ENCODE measurements around the gene GCAT.
A peak's percentile ranks its signal among the peaks of the same experiment; 100 is the strongest.

The GCAT gene

DNA sequence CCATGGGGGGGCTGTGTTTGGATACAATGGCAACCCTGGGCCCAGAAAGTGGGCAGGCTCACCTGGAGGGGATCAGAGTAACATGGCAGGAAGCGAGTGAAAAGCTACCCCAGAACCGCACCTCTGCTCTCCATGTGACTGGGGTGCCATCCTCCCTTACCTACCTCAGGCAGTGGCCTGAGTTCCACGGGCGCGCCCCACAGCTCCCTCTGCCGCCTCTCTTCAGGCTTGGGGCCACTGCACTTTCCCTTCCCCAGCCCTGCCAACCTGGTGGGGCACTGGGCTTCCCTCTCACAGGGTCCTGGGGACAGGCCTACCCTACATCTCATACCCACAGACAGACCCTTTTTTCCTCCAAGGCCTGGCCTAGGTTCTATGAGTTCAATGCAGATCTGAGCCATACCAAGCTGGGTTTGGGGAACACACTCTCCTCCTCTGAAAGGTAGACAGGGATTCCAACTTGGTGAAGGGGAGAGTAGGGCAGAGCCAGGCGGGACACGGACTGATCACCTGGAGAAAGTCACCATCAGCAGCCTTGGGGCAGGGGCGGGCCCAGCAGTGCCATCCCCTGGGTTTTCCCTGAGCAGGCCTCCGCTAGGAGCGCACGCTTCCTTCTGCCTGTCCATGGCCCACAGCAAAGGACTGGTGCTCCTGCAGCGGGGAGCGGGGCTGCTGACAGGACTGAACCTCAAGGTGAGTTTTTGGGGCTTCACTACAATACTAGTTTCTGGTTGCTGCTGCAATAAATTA is 22.5 kb downstream of the GCAT start:
- TF ChIP-seq, protein P1, sequence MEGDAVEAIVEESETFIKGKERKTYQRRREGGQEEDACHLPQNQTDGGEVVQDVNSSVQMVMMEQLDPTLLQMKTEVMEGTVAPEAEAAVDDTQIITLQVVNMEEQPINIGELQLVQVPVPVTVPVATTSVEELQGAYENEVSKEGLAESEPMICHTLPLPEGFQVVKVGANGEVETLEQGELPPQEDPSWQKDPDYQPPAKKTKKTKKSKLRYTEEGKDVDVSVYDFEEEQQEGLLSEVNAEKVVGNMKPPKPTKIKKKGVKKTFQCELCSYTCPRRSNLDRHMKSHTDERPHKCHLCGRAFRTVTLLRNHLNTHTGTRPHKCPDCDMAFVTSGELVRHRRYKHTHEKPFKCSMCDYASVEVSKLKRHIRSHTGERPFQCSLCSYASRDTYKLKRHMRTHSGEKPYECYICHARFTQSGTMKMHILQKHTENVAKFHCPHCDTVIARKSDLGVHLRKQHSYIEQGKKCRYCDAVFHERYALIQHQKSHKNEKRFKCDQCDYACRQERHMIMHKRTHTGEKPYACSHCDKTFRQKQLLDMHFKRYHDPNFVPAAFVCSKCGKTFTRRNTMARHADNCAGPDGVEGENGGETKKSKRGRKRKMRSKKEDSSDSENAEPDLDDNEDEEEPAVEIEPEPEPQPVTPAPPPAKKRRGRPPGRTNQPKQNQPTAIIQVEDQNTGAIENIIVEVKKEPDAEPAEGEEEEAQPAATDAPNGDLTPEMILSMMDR (IDR thresholded peaks at IDR 0.05; ENCODE audit: borderline replicate concordance, insufficient read depth, low read depth, low read length), result no peak
- no peak overlapping the region for H3K4me3 ChIP-seq (ENCODE audit: low read depth, low read length)

GRCh38 chr22:37831472-37831871 is 23.7 kb downstream of the GCAT start:
- no peak overlapping the region for H3K4me3 ChIP-seq (ENCODE audit: low read depth, low read length)
- TF ChIP-seq, protein P1 (IDR thresholded peaks at IDR 0.05; ENCODE audit: borderline replicate concordance, insufficient read depth, low read depth, low read length), result no peak

DNA sequence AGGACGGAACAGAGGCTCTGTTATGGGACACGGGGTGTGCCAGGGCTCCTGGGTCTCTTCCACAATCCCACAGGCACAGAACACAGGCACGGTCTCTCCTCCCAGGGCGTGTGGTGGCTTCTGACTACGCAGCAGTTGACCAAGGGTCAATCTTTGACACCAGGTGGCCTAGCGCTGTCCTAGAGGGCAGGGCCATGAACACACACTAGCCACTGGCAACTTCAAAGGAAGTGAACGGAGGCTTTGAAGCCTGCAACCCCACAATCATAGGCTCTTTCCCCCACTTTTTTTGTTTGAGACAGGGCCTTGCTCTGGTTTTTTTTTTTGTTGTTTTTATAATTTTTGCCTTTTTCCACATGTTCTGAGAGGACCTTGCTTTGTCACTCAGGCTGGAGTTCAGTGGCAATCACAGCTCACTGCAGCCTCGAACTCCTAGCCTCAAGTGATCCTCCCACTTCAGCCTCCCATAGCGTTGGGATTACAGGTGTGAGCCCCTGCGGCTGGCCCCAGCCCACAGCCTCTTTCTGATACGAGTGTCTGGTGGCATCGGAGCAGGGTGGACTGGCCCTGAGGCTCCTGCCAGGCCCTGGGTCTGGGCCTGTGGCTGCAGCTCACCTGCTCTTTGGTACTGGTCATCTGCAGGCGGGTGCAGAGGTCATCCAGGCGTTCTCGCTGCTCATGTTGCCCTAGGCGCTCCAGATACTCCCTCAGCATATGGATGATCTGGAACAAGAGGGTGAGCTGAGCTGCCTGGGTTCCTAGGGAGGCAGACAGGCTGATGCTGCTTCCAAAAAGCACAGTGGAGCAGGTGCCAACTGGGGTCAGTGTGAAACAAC is 24.5 kb downstream of the GCAT start:
- no peak overlapping the region for H3K4me3 ChIP-seq (ENCODE audit: low read depth, low read length)
- TF ChIP-seq, protein P1 (IDR thresholded peaks at IDR 0.05; ENCODE audit: borderline replicate concordance, insufficient read depth, low read depth, low read length), result no peak

GRCh38 chr22:37842015-37842793 is 34.5 kb downstream of the GCAT start:
- TF ChIP-seq, protein P1 (IDR thresholded peaks at IDR 0.05; ENCODE audit: borderline replicate concordance, insufficient read depth, low read depth, low read length), result no peak
- no peak overlapping the region for H3K4me3 ChIP-seq (ENCODE audit: low read depth, low read length)

DNA sequence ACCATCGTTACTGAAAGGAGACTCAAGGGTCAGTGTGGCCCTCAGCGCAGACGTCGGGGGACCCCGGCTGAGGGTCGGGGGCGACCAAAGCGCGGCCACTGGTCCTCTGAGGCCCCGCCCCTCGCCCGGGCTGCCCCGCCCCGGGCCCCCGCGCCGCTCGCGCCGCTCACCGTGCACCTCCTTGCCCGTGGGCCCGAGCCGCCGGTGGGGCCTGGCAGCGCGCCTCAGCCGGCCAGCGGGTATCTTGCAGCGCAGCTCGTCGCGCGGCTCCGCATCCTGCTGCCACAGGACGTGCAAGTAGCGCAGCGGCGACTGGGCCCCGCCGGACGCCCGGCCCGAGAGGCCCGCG is 36.0 kb downstream of the GCAT start:
- H3K4me3 ChIP-seq (ENCODE audit: low read depth, low read length), result peak overlapping the region; percentile 82
- TF ChIP-seq, protein P1 (IDR thresholded peaks at IDR 0.05; ENCODE audit: borderline replicate concordance, insufficient read depth, low read depth, low read length), result no peak

GRCh38 chr22:37844904-37845329 is 37.2 kb downstream of the GCAT start:
- H3K4me3 ChIP-seq (ENCODE audit: low read depth, low read length), result no peak overlapping the region
- TF ChIP-seq, protein P1 (IDR thresholded peaks at IDR 0.05; ENCODE audit: borderline replicate concordance, insufficient read depth, low read depth, low read length), result no peak

Data from GM12875 (cell line).